SH-SY5Y (cell line): Measurements from ENCODE around the gene FREM2.
A peak's percentile ranks its signal among the peaks of the same experiment; 100 is the strongest.

ENCODE experiments used
- GATA2 ChIP-seq: IDR thresholded peaks from 2 replicates; pipeline ENCODE4 v1.6.1; 2011; ENCODE audit warnings: mild to moderate bottlenecking, low read depth, low read length
- GATA3 ChIP-seq: IDR thresholded peaks from 2 replicates; pipeline ENCODE4 v1.6.1; 2011; ENCODE audit warnings: low read depth, mild to moderate bottlenecking, low read length, moderate library complexity

FREM2 gene, protein sequence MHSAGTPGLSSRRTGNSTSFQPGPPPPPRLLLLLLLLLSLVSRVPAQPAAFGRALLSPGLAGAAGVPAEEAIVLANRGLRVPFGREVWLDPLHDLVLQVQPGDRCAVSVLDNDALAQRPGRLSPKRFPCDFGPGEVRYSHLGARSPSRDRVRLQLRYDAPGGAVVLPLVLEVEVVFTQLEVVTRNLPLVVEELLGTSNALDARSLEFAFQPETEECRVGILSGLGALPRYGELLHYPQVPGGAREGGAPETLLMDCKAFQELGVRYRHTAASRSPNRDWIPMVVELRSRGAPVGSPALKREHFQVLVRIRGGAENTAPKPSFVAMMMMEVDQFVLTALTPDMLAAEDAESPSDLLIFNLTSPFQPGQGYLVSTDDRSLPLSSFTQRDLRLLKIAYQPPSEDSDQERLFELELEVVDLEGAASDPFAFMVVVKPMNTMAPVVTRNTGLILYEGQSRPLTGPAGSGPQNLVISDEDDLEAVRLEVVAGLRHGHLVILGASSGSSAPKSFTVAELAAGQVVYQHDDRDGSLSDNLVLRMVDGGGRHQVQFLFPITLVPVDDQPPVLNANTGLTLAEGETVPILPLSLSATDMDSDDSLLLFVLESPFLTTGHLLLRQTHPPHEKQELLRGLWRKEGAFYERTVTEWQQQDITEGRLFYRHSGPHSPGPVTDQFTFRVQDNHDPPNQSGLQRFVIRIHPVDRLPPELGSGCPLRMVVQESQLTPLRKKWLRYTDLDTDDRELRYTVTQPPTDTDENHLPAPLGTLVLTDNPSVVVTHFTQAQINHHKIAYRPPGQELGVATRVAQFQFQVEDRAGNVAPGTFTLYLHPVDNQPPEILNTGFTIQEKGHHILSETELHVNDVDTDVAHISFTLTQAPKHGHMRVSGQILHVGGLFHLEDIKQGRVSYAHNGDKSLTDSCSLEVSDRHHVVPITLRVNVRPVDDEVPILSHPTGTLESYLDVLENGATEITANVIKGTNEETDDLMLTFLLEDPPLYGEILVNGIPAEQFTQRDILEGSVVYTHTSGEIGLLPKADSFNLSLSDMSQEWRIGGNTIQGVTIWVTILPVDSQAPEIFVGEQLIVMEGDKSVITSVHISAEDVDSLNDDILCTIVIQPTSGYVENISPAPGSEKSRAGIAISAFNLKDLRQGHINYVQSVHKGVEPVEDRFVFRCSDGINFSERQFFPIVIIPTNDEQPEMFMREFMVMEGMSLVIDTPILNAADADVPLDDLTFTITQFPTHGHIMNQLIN (N-terminal part only)

DNA sequence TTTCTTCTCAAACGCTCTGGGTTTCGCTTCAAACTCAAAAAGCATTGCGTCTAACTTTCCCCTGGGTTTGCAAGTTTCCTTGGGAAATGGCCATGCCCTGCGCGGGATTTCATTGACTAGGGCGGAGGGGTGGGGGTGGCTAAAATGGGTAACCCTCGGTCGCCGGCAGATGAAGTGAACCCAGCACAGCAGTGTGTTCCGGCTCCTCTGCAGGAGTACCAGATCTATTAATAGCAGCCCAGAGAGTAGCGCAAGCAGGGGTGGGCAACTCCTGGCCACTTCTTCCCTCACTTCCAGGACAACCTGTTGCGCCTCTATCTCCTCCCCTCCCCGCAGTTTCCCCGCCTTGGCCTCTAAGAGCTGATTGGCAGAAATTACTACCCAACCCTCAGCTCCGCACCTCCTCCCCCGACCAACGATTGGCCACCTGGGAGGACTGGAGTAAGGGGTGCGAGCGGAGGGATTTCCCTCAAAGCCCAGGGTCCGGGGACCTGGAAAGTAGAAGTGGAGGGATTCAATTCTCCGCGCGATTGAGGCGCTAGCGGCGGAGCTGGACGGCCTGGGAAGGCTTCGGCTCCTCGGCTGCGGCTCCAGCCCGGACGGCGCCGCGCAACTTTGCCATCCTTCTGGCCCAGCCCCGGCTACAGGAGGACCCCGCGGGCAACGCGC, at the start of gene FREM2:
Gene FREM2, plus strand, starts transcription at position 501 of the 669 bp plus-strand sequence. CDS start 268 bp downstream, outside the sequence.
- no peak for TF ChIP-seq GATA3
- no peak for TF ChIP-seq GATA2

DNA sequence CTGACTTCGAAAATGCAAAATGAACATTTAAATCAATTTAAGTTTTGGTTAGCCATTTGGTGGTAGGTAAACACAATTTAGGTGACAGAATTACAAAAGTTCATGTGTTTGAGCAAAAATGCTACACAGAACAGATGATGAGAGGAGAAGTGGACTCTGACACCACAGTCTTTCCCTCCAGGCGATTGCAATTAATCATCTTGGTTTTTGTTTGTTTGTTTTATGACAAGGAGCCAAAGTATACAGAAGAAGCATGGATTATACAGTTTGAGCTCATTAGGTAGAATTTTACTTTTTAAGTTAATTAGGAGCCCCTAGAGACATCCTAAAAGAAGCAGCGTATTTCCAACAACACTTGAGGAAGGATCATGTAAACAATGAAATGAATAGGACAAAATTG, 49.3 kb upstream of the FREM2 start:
- TF ChIP-seq GATA3 (no peak), GATA2 (no peak)

GRCh38 chr13:38641164-38641948, 45.5 kb upstream of the FREM2 start:
- no peak for TF ChIP-seq GATA2
- TF ChIP-seq GATA3, result no peak

DNA sequence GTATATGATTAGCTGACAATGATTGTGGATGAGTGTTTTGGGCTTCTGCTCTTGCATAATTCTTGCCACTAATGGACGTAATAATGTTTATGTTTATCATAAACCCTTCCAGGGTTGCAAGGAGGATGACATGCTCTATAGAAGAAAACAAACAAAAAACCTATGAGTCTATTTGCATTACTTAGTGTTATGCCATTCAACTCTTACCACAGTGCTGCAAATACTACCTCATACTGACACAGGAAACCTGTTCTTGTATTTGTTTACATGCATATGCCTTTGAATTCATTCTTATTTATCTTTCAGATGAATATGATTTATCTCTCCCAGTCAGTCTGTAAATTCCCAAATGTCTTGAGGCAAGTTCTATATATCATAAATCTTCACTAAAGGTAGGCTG, 39.6 kb upstream of the FREM2 start:
- TF ChIP-seq GATA2 (no peak), GATA3 (no peak)

GRCh38 chr13:38648912-38649311, 38.0 kb upstream of the FREM2 start:
- TF ChIP-seq GATA3, result no peak
- TF ChIP-seq GATA2, result no peak

DNA sequence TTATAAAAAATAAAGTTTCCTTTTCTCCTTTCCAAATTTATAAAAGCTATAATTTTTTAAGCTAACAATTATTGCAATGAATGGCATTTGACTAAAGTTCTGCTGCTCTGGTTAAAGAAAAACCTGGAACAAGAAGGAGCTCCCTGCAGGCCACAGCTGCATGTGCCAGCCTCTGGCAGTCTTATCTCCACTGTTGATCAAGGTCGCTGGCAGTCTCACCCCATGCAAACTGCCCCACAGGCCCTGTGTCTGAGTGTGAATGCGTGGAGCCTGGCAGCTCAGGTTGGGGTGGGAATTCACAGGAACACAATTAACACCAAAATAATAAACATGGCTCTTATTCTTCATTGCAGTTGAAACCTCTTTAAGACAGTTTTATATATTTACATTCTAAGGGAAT, 30.2 kb upstream of the FREM2 start:
- TF ChIP-seq GATA3 (peak; percentile 78), GATA2 (peak; percentile 92)

- TF ChIP-seq GATA3 (no peak), GATA2 (no peak)
Observed at GRCh38 chr13:38657191-38657590, 29.7 kb upstream of the FREM2 start.

GRCh38 chr13:38658906-38659305, 28.0 kb upstream of the FREM2 start:
- TF ChIP-seq GATA3 (no peak), GATA2 (no peak)

DNA sequence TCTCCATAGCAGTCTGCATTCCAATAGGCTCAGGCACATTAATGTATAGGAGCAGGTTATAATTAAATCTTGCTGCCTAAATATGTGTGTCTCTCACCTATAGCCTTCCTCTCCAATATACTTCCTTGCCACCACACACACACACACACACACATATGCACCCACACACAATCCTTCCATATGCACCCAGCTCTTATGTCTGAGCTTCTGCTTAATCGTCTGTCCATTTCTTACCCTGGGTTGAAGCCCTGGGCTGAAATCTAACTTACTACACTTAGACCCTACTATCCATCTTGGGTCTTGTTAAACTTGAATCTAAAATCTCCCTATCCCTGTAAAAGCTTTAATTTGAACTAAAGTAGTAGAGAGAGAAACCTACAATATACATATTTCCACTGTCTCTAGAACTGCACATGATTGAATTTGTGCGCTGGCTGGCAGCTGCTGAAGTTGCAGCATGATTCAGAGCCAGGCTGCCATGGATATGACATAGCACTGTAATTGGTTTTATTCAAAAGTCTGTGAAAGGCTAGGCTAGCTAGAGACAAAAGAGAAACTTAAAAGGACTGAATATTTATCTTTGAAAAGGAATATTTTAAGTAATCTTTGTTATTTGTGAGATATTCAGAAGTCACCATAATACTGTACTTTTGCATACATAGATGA, 25.7 kb upstream of the FREM2 start:
- TF ChIP-seq GATA2 (no peak), GATA3 (no peak)

- TF ChIP-seq GATA3 (no peak), GATA2 (no peak)
Observed at GRCh38 chr13:38662362-38662761, 24.5 kb upstream of the FREM2 start.

- TF ChIP-seq GATA2 (no peak), GATA3 (no peak)
Observed at GRCh38 chr13:38664906-38665305, 22.0 kb upstream of the FREM2 start.

- TF ChIP-seq GATA2 (no peak), GATA3 (no peak)
Observed at GRCh38 chr13:38667526-38668109, 19.3 kb upstream of the FREM2 start.
